ENCODE measurements around the gene MACROH2A1. TPM values are rescaled to one million over a fixed set of nuclear protein-coding genes. Genes with fewer than 3 reads are reported as not detected.

The MACROH2A1 gene
- total RNA-seq, 1 donor from 2014 or later: 196 TPM

DNA sequence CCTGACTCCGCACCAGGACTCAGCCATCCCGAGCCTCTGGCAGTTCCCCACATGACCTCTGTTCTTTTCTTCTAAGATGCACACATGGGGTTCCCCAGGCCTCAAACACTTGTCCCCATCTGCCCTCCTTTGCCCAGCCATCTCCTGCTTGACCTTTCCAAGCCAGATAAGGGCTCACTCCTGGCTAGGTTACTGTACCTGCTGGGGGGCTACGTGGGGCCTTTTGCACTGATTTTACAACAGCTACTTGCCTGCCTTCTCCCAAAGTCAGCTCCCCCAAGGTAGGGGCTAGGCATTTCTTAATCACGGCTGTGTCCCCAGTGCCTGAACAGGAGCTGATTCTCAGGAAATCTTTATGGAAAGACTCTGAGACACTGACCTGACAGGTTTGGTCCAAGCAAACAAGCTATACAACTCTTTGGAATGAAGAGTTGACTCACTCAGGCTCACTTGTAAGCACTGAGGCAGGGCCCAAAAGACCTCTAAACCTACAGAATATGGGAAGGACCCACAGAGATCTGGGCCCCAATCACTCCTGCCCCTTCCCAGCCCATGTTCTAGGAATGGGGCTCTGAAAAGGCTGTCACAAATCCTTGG lies 2.5 kb downstream of the MACROH2A1 start:
- ATAC-seq: peak; percentile 40

DNA sequence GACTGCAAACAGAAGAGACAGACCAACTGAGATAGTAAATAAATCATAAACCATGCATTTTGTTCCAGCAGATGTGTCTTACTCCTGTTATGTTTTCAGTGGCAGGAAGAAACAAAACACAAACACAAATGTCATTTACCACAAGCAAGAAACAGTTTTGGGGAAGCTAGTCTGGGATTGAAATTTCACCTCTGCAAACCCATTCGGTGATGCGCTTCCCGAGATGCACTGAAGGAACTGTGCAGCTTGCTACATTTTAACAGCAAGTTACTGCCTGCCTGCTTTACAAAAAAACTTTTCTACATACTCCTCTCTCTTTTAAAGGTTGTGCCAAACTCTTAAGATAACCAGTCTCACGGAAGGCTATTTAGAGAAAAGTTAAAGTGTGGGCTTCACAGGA lies 3.2 kb downstream of the MACROH2A1 start:
- no peak for ATAC-seq

DNA sequence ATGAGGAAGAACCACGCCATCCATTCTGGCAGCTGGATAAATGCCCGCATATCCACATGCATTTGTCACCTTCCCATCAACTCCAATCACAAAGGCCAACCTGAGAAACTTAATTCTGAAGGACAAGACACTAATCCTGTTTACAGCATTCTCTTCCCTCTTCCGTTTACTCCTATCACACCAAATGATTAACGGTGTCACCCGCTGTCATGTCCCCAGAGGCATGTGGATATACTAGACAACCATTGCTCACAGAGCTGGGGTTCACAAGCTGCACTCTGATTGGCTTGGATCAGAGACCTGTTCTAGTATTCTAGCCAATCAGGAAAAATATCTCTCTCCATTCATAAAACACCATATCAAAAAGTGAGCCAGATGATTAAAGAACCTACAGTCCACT lies 3.6 kb downstream of the MACROH2A1 start:
- ATAC-seq: peak; percentile 27

DNA sequence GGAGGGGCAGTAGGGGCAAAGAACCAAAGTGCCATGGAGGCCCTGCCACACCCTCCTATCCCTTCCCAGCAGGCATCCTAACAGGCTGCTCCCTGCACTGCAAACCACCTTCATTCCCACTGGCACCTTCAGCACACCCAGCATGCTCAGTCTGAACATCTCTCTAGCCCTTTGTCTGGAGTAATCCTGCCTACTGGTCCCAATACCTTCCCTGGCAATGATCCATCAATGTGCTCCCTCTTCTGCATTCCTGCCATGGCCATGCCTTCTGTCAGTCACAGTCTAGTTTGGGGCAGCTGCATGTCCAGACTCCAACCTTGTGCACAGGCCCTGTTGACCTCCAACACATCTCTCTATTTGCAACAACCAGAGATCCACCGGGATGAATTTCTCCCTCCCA lies 4.9 kb downstream of the MACROH2A1 start:
- no peak for ATAC-seq

DNA sequence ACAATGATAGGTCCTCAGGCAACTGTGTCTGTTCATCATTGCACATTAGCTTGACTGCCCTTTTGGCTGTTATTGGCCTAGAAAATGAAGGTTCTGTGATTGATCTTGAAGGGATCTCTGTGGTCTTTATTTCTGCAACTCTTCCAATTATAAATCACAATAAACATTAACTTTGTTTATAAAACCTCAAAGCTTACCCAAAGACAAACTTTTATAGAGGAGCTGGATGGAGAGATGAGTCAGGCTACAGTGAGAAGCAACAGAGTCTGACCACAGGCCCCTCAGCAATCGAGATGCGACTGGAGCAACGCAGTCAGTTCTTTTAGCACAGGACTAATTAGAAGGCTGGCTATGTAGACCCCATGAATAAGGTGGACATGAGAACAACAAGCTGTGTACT lies 5.3 kb downstream of the MACROH2A1 start:
- ATAC-seq: no peak

DNA sequence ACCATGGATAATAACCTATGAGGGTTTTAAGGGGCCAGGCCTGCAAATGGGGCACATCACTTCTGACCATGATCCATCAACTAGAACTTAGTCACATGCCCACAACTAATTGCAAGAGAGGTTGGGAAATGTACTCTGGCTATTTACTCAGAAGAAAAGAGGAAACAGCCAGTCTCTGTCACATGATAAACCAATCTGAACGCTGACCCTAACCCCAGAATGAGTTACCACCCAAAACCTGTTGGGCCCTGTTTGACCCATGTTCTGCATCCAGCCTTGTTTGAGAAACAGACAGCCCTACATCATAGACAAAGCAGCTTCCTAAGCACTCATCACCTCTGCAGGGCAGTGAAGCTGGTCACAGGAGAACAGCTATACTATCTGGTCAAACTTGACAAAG lies 5.8 kb downstream of the MACROH2A1 start:
- no peak for ATAC-seq

DNA sequence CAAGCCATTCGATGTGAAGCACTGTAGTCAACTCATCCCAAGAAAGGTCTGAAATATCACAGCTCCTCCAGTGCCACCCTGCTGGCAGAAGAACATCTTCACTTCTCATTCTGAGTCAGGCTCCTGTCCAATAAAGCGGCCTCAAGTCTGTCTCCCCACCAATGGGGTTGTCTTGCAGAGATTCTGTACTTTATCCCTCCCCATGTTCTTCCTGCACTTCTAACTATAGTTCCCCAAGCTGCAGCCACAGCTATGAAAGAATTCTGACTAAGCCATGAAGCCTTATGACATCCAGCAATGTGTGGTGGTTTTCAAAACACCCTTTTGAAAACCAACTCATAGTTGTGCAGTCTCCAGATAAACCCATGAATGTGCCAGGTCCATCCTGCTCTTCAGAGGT lies 6.8 kb downstream of the MACROH2A1 start:
- ATAC-seq: no peak

DNA sequence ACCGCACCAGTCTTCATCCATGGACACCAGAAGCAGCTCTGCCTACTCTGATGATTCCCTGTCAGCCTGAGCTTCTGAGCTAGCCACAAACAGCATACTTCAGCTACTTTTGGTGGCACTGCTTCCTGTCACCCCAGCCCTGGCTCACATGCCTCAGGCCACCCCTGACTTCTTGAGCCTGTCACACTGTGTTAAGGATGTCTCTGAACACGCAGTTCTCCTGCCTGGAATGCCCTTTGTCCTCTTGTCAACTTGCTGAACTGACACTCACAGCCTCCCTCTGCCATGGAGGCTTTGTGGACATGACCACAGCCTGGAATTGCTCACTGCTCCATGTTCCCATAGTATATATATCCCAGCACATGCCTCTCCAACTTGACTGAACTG lies 7.2 kb downstream of the MACROH2A1 start:
- ATAC-seq: no peak

DNA sequence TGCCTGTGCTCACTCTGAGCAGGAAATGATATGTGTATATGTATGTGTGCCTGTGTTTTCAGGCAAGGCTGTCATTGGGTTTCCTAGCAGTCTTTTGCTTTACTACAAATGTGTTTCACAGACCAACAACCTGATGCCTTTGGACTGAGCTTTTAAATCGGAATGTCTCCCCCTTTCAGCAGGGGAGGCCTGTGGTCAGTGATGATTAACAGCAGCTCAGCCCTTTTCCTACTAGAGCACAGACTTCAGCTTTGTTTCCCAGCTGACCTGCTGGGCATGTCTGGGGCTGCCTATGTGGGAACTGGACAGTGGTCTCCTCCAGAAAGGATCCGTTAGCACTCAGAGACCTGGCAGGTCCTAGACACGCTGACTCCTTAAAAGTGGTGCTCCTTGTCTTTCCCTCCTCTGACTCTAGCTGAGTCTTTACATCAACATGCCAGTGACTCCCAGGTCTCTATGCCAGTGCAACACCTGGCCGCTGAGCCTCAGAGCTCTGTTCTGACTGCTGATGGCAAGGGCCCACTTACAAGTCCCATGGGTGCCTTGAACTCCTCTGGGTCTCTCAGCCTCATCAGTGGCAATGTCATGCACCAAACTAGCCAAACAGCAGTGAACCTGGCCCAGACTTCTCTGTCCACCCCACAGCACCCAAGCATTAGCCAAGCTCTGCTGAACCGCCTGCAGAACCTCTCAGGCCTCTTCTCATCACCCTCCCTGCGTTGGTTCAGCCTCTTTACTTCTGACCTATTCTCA lies 7.7 kb downstream of the MACROH2A1 start:
- ATAC-seq: no peak

DNA sequence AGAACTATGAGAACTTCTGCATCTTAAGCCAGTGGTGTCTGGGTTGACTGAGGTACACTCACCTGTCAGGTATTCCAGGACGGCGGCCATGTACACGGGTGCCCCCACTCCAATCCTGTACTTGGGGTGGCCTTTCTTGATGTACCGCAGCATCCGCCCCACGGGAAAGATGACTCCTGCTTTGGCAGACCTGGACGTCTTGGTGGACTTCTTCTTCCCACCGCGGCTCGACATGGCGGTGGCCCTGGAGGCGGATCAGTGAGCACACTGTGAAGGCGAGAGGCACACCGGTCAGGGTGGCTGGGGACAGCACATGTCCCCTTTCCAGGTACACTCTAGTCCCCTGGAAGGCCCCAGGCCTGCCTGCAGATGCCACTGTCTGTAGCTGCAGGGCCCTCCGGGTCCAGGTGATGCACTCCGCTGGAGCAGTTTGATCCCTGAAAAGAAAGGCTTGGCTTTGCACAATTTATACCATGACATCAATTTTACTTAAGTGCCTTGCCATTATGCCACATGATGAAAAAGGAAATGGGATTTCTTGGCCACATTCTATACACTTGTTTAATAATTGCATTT lies 10.1 kb downstream of the MACROH2A1 start:
- no peak for ATAC-seq

DNA sequence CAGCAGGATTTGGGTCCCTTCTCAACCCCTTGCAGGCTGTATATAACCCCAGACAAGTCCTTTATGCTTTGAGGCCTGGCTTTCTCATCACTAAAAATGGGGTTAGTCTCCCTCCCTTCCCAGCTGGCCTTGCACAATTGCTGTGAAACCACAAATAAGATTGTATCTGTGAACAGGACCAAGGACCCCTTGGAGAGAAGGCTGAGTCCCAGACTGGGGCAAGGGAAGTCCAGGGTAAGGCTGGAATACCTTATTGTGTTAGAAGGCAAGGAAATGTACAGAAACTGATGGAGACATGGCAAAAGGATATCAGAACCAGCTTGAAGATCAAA lies 11.4 kb downstream of the MACROH2A1 start:
- no peak for ATAC-seq

DNA sequence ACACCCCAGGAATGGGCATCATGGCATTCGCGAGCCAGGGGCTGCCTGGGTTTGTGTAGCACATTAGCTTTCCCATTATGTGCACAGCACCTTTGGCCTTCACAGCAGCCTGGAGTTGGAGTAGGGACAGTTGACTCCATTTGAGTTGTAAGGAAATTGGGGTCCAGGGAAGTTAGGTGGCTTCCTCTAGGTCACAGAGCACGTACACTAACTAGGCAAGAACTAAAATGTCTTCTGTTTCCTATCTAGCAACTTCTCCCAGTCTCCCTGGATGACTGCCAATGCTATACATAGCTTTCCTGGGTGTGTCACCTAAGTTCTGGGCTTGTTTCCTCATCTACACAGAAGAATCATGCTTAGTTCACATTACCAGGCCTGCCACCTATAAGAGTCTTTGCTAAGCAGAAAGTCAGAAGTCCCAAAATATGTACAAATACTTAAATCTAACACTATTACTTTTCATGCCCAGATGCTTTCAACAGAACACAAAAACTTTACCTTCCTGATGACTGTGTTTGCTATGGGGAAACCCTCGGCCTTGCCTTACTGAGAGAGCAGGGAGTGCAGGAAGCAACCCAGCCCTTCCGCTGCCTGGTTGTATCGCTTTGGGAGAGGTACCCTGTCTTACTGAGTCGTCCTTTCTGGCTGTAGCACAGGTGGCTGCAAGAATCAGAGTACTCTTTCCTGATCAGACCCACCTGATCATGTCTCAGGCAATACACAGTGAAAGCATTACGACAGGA lies 12.0 kb downstream of the MACROH2A1 start:
- peak; percentile 79 for ATAC-seq

DNA sequence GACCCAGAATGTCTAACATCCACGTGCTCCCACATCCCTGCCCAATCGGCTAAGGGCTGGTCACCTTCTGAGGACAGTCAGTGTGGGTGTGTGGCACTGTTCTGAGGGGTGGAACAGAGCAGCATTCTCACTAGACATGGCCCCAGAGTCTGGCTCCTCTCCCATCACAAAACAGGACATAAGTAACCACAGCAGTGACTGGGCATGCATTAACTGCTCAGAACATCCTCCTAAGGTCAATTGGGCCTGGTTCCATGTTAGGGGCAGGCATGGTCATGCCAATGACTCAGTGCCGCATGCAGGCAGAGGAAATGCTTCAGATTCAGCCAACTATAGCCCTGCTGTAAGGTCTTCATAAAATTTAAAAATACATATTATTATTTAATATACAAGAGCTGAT lies 12.9 kb downstream of the MACROH2A1 start:
- peak; percentile 87 for ATAC-seq

DNA sequence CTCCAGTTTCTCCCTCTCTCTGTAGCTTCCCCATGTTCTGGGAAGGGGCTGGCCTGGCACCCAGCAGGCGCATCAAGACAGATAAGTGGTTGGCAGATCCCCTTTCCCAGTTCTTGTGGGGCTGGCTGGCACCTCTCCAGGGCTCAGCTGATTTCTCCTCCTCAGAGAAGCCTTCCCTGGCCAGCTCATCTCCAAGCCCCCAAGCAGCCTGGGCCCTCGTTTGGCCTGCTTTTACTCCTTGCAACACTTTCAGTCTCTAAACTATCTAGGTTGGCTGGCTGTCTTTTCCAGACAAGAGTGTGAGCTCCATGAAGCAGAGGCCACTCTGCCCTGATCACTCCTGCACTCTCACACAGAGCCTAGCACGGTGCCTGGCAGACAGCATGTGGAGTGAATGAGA lies 13.5 kb downstream of the MACROH2A1 start:
- no peak for ATAC-seq

DNA sequence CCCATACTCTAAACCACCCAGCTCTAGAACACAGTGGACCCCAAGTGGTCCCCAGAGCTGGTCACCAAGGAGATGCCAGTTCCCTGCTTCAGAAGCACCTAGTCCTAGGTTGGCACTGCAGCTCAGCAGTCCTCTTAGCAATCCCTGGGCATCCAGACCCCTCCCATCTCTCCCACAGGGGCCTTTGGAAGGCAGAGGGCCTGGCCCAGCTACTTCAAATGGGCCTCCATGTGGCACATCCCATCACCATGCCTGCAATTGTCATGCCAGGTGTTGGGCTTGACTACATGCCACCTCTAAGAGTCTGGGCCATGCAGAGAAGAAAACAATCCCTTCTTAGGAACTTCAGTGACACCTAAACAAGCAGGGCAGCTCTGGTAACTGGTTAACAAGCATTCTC lies 14.1 kb downstream of the MACROH2A1 start:
- no peak for ATAC-seq

DNA sequence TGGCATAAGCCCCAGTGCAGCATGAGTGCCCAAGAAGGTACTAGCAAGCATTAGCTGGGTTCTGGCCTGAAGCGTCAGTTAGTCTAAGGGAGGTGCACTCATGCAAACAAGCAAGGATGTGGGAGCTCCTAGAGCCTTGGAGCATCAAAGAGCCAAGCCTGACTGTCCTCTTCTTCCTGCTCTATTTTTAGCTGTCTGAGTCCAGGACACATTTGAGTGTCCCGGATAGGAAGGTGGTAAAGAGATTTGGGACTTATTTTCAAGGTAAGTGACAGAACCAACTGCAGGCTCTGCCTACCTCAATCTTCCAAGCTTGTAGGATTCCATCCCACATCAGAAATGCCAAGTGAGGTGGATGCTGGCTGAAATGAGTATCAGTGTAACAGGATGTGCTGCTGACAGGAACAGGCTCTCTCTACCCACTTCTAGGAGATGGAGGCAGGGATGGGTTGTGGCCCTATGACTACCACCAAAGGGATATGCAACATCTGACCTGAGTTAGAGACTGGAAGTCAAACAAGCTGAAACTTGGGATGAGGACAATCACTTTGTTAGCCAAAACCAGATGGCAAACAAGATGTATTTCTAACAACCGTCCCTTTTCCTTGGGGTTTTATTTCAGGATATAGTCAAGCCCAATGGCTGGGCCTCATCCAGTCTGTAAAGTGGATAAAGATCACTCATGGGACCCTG lies 15.1 kb downstream of the MACROH2A1 start:
- no peak for ATAC-seq

DNA sequence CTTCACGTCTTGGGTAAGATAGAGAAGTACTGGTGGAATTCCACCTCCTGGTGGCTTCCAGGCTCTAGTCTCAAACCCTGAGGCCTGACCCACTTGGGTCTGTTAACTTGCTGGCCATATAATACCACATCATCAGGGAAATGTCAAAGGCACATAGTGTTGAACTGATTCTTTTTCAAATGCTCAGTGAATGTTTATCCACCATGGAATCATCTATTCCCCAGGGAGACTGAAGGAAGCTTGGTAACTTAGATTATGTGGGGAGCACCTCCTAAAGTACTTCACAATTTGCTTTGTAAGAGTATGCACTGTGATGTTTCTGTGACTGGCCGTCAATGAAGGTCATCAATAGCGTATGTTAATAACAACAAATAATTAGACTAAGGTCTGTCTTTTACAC lies 16.1 kb downstream of the MACROH2A1 start:
- no peak for ATAC-seq

DNA sequence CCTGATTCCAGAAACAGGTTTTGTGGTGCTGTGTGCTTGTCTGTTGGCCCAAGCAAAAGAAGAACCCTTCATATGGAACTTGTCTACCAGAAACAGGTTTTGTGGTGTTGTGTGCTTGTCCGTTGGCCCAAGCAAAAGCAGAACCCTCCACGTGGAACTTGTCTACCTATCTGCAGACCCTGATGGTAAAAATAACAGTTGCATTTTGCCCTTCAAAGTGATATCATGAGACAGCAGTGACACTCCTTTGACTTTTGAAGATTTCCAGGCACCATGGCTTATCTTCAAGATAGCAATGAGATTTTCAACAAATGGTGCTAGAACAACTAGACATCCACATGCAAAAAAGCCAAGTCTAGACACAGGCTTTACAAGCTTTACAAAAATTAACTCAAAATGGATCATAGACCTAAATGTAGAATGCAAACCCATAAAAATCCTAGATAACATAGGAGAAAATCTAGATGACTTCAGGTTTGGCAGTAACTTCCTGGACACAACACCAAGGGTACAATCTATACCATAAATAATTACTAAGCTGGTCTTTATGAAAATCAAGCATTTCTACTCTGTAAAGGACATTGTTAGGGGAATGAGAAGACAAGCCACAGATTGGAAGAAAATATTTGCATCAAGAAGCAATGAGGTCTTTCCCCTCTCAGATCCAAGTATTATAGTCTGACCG lies 16.8 kb downstream of the MACROH2A1 start:
- no peak for ATAC-seq

DNA sequence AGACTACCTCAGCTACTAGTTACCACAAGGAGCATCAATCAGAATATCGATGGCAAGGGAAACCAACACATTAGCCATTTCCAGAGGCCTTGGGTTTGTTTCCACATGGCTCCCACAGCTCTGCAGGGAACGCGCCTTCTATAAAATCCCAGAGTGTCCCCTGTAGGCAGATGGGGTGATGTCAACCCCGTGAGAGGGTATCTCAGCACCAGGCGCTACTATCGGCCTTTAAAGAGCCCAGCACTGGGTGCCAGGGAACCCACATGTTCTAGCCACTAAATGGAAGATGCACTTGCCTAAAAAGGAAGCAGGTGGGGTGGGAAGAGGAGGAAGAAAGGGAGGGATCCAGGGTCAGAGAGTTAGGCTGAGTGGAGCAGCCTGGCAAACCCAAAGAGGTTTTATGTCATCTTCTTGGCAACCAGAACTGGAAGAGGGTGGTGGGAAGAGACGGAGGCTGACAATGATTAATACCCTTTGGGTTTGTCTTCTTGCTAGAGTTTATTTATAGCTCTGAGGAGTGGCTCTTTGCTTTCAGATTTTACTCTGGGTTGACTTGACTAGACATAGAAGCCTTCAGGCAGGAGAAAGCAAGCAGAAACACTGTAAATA lies 19.9 kb downstream of the MACROH2A1 start:
- ATAC-seq: peak; percentile 57

DNA sequence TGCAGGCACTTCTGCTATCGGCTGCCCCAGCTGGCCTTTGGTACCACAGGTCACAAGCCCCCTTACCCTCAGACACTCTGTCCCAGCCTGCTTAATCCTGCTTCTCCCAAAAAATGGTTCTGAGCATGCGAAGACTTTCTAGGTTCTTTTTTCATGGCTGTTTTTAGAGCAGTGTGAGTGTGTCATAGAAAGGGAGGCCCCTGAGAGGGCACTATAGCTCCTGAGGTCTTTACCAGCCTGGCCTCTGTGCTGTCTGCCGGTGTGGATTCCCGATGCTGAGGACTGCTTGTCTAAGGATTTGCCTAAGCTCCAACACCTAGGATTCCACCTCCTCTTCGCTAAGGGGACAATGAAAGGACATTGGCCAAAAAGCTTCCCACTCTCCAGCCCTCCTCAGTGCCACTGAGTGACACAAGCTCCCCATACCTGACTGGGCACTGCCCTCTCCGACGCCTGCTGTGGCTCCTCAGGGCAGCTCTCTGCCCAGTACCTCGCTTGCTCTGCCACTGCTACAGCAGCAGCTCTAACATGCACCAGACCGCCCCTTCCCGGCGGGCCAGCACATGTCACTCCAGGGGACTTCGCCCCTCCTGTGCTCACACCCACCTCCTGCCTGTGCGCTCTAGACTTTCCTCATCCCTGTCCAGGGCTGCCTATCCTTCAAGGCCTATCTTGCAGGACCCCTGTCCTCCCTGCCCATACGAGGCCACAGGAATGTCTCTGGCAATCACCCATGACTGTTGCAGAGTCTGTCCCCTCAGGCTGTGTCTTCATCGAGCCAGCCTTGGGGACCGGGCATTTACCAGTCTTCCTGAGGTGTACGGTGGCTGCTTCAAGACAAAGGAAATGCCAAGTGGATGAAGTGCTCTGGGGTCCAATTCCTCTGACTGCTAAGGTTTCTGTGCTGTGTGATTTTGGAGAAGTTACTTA lies 21.0 kb downstream of the MACROH2A1 start:
- ATAC-seq: peak; percentile 35
